Measurements from ENCODE around the gene BHLHE41.

Gene BHLHE41

GRCh38 chr12:26116829-26117715, 7.8 kb downstream of the BHLHE41 start:
- peak in 1 of 56 donors; percentile 12 for DNase-seq

GRCh38 chr12:26114720-26115401, 10.0 kb downstream of the BHLHE41 start:
- DNase-seq, result peak in 3 of 56 donors; percentile 43 to 65 (median 63)

GRCh38 chr12:26113853-26114719, 10.8 kb downstream of the BHLHE41 start:
- peak; percentile 45 to 96 (median 88) for DNase-seq

GRCh38 chr12:26113181-26113654, 11.6 kb downstream of the BHLHE41 start:
- peak in 3 of 56 donors; percentile 13 to 35 (median 17) for DNase-seq

- DNase-seq, result no peak
Observed at GRCh38 chr12:26112703-26113147, 12.1 kb downstream of the BHLHE41 start.

- DNase-seq, result no peak
Observed at GRCh38 chr12:26112232-26112631, 12.6 kb downstream of the BHLHE41 start.

GRCh38 chr12:26109343-26109881, 15.4 kb downstream of the BHLHE41 start:
- no peak for DNase-seq

GRCh38 chr12:26108915-26109314, 15.9 kb downstream of the BHLHE41 start:
- no peak for DNase-seq

GRCh38 chr12:26106347-26106746, 18.5 kb downstream of the BHLHE41 start:
- DNase-seq, result no peak

GRCh38 chr12:26102953-26103352, 21.9 kb downstream of the BHLHE41 start:
- no peak for DNase-seq

GRCh38 chr12:26101763-26102162, 23.1 kb downstream of the BHLHE41 start:
- DNase-seq, result no peak

- no peak for DNase-seq
Observed at GRCh38 chr12:26101350-26101734, 23.5 kb downstream of the BHLHE41 start.

GRCh38 chr12:26100666-26101349, 24.0 kb downstream of the BHLHE41 start:
- DNase-seq, result no peak

- peak in 48 of 56 donors; percentile 5 to 80 (median 48) for DNase-seq
Observed at GRCh38 chr12:26097046-26097878, 27.6 kb downstream of the BHLHE41 start.

- DNase-seq, result no peak
Observed at GRCh38 chr12:26096036-26096435, 28.8 kb downstream of the BHLHE41 start.

- no peak for DNase-seq
Observed at GRCh38 chr12:26095186-26095585, 29.7 kb downstream of the BHLHE41 start.

- DNase-seq, result no peak
Observed at GRCh38 chr12:26092346-26093105, 32.3 kb downstream of the BHLHE41 start.

GRCh38 chr12:26091822-26092221, 33.0 kb downstream of the BHLHE41 start:
- DNase-seq, result peak in 10 of 56 donors; percentile 4 to 44 (median 14)

Measured in amygdala (tissue), 56 donors.